RWPE1 (cell line): ENCODE data around the gene BGN.
A peak's percentile ranks its signal among the peaks of the same experiment; 100 is the strongest.

Experiments
- CTCF ChIA-PET: fragments of 350-600 bp; sonication (Branson Sonifier 250); formaldehyde crosslinking; extraction: SDS; loops from one replicate; lab custom pipeline; 2021; lab: Yijun Ruan, JAX
- POLR2A ChIA-PET: fragments of 400-600 bp; formaldehyde crosslinking; extraction: SDS; loops from one replicate; lab custom pipeline; 2020; ENCODE audit warnings: antibody characterized with exemption; ENCODE audit not compliant: low non-redundant PET; lab: Yijun Ruan, JAX
- DNase-seq: peaks from one replicate; pipeline ENCODE4 v3.0.0; 2012; ENCODE audit warnings: low spot score
- H3K27ac ChIP-seq: fragments of 450-650 bp; 2 replicates; pipeline ENCODE4 v1.5.1; 2017
- CTCF ChIP-seq: fragments of 450-650 bp; conservative IDR thresholded peaks from 2 replicates; pipeline ENCODE4 v1.5.1; 2017; ENCODE audit warnings: low read depth, mild to moderate bottlenecking

The BGN gene

GRCh38 chrX:153492543-153492942, 2.2 kb upstream of the BGN start:
- POLR2A ChIA-PET: no interaction called here
- no peak for TF ChIP-seq CTCF
- CTCF ChIA-PET: interaction anchor here (0.5 to 0.9 kb wide), 2 partner anchors 15 to 22 kb away, joined by 4 read pairs; partner anchors contain the start of gene HAUS7
- no peak for DNase-seq
- peak overlapping the region; percentile 92 for H3K27ac ChIP-seq

GRCh38 chrX:153493085-153493484, 1.7 kb upstream of the BGN start:
- DNase-seq: no peak
- ChIA-PET CTCF (interaction anchor here (0.5 kb wide), 1 partner anchor 417 kb away, joined by 3 read pairs; no protein-coding TSS in a partner anchor), POLR2A (no interaction called here)
- TF ChIP-seq CTCF: no peak
- peak overlapping the region; percentile 92 for H3K27ac ChIP-seq

GRCh38 chrX:153494061-153494460, 719 bp upstream of the BGN start:
- no peak for DNase-seq
- no peak for TF ChIP-seq CTCF
- ChIA-PET POLR2A (no interaction called here), CTCF (interaction anchor here (0.6 to 0.9 kb wide), 2 partner anchors 13 to 535 kb away, joined by 3 to 9 read pairs; no protein-coding TSS in a partner anchor)
- peak overlapping the region; percentile 92 for H3K27ac ChIP-seq

GRCh38 chrX:153495362-153495751, 577 bp downstream of the BGN start:
- ChIA-PET POLR2A (no interaction called here), CTCF (interaction anchor here (1.5 to 1.6 kb wide), 2 partner anchors 21 to 24 kb away, joined by 5 to 6 read pairs; no protein-coding TSS in a partner anchor)
- DNase-seq: no peak
- TF ChIP-seq CTCF: no peak
- H3K27ac ChIP-seq: peak overlapping the region; percentile 92

GRCh38 chrX:153495903-153496589, 1.3 kb downstream of the BGN start:
- ChIA-PET CTCF (interaction anchor here (1.0 to 1.6 kb wide), 4 partner anchors 11 to 26 kb away, joined by 3 to 6 read pairs (median 4); partner anchors contain the start of gene HAUS7), POLR2A (no interaction called here)
- TF ChIP-seq CTCF: no peak
- DNase-seq: no peak
- peak overlapping the region; percentile 92 for H3K27ac ChIP-seq

GRCh38 chrX:153496590-153496959, 1.8 kb downstream of the BGN start:
- DNase-seq: no peak
- ChIA-PET CTCF (interaction anchor here (1.0 to 1.5 kb wide), 2 partner anchors 10 to 26 kb away, joined by 3 to 4 read pairs; partner anchors contain the start of gene HAUS7), POLR2A (no interaction called here)
- peak overlapping the region; percentile 92 for H3K27ac ChIP-seq
- no peak for TF ChIP-seq CTCF
